Measurements from ENCODE around the gene MED13L.

The MED13L gene
- 236 to 264 reads per million in 2 donors for total RNA-seq

- DNase-seq: peak; percentile 83
Measured at GRCh38 chr12:116277467-116278278, at the start of gene MED13L. Gene MED13L (minus strand): TSS chr12:116277693. CDS start chr12:116277131, 562 bp downstream.

DNA sequence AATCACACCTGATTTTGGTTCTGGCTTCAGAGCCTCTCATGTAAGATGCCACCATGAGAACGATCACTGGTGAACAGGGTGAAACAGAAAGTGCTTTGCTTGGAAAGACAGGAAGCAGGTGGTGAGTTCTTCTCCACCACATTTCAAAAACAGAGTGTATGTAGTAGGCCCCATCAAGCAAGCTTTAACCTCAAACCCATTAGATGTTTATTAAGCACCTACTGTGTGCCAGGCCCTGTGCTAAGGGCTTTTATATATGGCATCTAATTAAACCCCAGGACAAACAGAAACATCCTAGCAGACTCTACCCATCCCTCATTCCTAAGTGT, 47.8 kb upstream of the MED13L start:
- DNase-seq: no peak

DNA sequence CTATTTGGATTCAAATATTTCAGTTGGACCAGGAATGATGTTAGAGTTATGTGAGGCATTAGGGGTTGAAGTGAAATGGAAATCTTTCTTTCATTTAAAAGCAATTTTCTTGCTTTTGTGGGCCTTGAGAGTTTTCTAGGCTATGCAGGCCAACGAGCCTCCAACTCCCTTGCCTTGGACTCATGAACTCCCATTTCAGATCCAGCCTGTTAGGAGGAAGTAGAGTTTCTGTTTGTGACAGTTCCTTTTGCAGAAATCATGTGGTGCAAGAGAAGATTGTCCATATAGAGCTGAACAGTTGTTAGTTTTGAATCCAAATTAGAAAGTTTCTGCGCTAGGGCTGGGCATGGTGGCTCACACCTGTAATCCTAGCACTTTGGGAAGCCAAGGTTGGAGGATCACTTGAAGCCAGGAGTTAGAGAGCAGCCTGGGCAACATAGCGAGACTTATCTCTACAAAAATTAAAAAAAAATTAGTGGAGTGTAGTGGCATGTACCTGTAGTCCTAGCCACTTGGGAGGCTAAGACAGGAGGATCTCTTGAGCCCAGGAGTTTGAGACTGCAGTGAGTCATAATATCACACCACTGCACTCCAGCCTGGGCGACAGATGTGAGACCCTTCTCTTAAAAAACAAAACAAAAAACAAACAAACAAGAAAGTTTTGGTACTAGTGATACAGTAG, 47.3 kb upstream of the MED13L start:
- no peak for DNase-seq

DNA sequence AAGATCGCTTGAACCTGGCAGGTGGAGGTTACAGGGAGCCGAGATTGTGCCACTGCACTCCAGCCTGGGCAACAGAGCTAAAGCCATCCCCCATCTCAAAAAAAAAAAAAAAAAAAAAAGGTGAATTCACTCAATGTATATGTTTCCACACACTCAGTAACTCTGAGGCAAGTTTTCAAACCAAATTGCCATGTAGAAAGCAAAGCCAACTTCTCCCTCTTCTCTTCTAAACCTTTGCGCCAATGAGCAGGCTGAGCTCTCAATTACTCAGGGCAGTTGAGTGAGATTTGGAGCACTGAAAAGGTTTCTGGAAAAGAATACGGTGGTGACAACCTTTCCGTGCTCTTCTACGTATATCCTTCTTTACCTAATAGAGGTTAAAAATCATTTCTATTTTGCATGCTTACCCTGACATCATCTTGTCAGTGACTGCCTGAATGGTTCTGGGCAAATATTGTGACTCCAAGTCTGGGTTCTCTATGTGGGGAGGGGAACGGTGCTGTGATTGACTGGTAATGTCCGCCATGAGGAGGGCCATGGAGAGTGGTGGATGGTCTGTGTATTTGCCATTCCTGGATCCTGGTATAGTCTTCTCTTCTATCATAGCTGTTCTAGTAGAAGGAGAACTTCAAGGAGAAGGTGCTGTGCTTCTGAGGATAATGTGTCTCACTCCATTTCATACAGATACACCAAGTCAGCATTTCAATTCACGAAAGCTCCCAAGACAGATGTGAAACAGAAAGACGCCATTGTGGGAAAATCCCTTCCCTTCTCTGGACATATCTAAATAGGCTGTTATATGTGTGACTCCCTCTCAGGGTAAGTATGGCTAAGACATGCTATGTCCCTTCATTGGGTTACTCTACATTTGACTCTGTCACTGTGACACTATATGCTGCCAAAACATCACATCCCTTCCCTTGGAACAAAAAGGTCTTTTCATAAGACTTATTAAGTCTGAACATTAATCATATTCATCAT, 46.2 kb upstream of the MED13L start:
- no peak for DNase-seq

DNA sequence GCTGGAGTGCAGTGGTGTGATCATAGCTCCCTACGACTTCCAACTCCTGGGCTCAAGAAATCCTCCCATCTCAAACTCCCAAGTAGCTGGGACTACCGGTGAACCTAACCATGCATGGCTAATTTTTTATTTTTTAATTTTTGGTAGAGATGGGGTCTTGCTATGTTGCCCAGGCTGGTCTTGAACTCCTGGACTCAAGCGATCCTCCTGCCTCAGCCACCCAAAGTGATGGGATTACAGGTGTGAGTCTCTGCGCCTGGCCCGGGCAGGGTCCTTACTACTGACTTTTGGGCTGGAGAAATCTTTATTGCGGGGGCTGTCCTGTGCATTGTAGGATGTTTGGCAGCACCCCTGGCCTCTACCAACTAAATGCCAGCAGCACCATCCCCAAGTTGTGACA, 44.4 kb upstream of the MED13L start:
- no peak for DNase-seq

GRCh38 chr12:116320791-116321217, 43.3 kb upstream of the MED13L start:
- DNase-seq: no peak

DNA sequence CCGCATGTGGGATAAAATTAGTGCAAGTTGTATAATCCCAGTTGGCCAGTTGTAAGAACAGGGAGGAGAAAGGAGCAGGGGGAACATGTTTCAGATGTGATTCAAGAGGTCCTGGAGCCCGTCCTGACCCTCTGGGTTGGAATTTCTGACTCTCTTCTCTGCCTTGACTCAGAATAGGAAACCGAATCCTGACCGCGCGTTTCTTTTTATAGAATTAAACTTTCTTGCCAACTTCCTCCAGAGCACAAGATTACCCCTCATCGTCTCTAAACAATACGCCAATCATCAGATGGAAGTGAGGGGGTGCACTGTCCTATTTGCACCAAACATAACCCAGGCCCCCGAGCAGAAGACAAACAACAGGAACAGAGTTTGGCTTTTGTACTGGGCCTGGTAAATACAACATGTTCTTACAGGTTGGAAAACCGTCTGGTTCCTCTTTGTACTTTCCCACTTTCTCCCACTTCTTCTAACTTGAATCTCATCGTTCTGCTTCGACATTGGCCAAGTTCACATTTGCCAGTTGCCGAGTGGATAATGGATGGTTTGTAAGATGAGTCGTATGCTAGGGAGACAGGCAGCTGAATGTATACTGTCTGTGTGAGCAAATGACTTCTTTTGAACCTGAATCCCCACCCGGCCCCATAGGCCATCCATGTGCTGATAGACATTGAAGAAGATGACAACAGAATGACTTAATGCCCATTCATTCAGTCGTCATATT, 42.6 kb upstream of the MED13L start:
- DNase-seq: no peak

- DNase-seq: no peak
Measured at GRCh38 chr12:116319233-116319897, 41.9 kb upstream of the MED13L start.

DNA sequence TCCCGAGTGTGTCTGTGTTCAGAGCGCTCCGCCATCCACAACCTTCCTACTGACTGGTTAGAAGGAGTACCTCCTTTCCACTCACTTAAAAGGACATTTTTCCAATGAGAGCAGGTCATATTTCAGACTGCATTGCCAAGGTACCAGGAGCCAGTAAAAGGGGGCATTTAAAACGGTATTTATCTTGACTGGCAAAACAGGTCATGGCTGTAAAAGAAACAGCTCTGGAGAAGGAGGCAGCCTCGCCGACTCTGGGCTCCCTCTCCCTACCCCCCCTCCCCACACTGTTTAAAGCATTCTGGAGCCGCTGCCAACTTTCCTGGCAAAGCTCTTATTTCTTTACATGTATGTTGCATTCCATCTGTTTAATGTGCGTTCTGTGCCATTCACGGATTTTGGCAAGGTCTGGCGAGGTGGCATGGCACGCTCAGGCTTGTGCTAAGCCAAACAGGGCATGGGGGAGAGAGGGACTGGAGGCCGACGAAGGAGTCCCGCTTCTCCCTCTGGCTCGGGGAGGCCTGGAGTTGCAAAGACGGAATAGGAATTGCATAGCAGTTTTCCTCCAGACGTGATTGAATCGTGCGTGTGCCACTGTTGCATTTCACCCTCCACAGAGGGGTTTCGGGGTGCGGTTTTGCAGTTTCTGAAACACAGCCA, 41.2 kb upstream of the MED13L start:
- no peak for DNase-seq

- no peak for DNase-seq
Measured at GRCh38 chr12:116317986-116318575, 40.6 kb upstream of the MED13L start.

GRCh38 chr12:116317139-116317538, 39.6 kb upstream of the MED13L start:
- DNase-seq: no peak

GRCh38 chr12:116314477-116314876, 37.0 kb upstream of the MED13L start:
- no peak for DNase-seq

- DNase-seq: no peak
Measured at GRCh38 chr12:116313194-116313927, 35.9 kb upstream of the MED13L start.

- no peak for DNase-seq
Measured at GRCh38 chr12:116310082-116310481, 32.6 kb upstream of the MED13L start.

DNA sequence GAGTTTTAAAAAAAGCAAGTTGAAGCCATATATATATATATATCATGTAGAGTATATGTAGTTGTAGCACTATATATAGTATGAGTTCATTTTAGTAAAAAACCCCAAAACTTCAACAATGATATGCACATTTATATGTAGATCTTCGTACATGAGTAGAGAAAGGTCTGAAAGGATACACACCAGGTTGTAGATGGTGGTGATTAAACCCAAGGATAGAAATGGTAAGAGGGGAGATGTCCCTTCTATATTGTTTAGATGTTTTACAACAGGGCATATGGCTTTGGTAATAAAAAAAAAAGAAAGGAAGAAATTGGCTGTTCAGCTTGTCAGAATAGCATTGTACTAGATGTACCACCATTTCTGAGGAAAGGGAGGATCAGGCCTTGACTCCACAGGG, 31.9 kb upstream of the MED13L start:
- DNase-seq: no peak

DNA sequence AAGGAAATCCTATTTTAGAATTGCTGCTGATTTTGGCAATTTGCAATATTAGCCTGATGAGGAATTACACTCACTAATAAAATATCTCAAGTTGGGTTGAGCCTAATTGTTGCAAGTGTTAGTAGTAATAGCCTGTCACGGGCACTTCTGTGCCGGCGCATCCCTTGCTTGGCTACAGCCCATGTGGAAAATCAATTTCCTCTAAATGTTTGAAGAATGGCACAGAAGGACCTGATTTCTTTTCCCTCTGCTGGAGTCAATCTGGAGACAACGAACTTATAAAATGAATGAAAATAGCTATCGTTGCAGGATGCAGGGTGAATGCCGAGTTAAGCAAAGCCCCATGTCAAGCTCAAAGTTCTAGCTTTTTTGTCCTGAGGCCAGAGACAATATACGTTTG, 31.2 kb upstream of the MED13L start:
- DNase-seq: no peak

DNA sequence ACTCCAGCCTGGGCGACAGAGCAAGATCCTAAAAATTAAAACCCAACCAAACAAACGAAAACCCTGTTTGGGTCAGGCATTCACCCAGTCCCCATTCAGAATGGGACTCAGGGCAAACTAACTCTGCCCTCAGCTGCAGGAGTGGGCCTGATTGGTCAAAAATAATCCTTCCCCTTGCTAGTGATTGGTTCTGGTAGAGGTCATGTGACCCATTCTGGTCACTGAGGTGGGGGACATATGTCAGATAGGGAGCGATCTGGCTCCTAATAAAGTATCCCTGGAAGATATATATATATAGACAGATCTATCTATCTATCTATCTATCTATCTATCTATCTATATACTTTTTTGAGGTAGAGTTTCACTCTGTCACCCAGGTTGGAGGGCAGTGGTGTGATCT, 29.5 kb upstream of the MED13L start:
- no peak for DNase-seq

DNA sequence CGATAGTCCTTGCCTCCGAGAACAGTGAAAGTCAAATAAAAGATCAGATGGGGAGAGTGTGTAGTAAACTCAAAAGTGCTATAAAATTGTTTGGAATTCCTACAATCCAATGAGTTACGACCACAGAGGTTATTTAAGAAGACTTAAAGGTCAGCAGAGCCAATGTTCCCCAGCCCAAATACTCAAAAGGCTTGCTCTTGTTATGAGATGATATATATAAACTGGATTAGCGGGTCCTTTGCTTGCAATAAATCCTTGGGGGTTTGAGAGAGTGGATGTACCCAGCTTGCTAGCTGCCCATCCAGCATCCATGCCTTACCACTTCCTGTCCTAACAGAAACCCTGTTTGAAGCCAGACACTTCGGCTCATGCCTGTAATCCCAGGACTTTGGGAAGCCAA, 29.0 kb upstream of the MED13L start:
- no peak for DNase-seq

- no peak for DNase-seq
Measured at GRCh38 chr12:116304621-116305020, 27.1 kb upstream of the MED13L start.

GRCh38 chr12:116303929-116304328, 26.4 kb upstream of the MED13L start:
- no peak for DNase-seq
